ENCODE measurements around the gene HINT1.
"Not testable (repeated sequence)": the region's sequence is repeated elsewhere in the genome, so short reads cannot be mapped to it uniquely, and the experiment has no call there.

Gene HINT1

GRCh38 chr5:131171276-131171810, 6.3 kb upstream of the HINT1 start:
- no peak for DNase-seq (ENCODE audit: insufficient read length, low spot score)

GRCh38 chr5:131170540-131171275, 5.7 kb upstream of the HINT1 start, which contains the start of gene LYRM7:
Gene LYRM7, plus strand, starts transcription at chr5:131170944. Its CDS starts 77 bp downstream, at chr5:131171021.
- FAIRE-seq (peak; percentile 100), DNase-seq (ENCODE audit: insufficient read length, low spot score) (peak; percentile 57)

More at GRCh38 chr5:131171276-131171810, 6.3 kb upstream of the HINT1 start:
- peak; percentile 88 for FAIRE-seq

GRCh38 chr5:131169810-131170539, 4.9 kb upstream of the HINT1 start:
- no peak for DNase-seq (ENCODE audit: insufficient read length, low spot score)

GRCh38 chr5:131167615-131168014, 2.6 kb upstream of the HINT1 start:
- no peak for FAIRE-seq
- DNase-seq (ENCODE audit: insufficient read length, low spot score): no peak

More at GRCh38 chr5:131169810-131170539, 4.9 kb upstream of the HINT1 start:
- no peak for FAIRE-seq

GRCh38 chr5:131164191-131165118, 601 bp downstream of the HINT1 start:
- FAIRE-seq: peak; percentile 91
- DNase-seq (ENCODE audit: insufficient read length, low spot score): peak; percentile 52

GRCh38 chr5:131163276-131164119, 1.6 kb downstream of the HINT1 start:
- DNase-seq (ENCODE audit: insufficient read length, low spot score): no peak
- no peak for FAIRE-seq

GRCh38 chr5:131160134-131160533, 4.9 kb downstream of the HINT1 start:
- DNase-seq (ENCODE audit: insufficient read length, low spot score) (no peak), FAIRE-seq (no peak)

GRCh38 chr5:131156957-131157356, 8.1 kb downstream of the HINT1 start:
- DNase-seq (ENCODE audit: insufficient read length, low spot score) (no peak), FAIRE-seq (no peak)

- FAIRE-seq (no peak), DNase-seq (ENCODE audit: insufficient read length, low spot score) (no peak)
These were observed 8.7 kb downstream of the HINT1 start for GRCh38 chr5:131156385-131156784.

- no peak for DNase-seq (ENCODE audit: insufficient read length, low spot score)
- FAIRE-seq: no peak
These were observed 13.8 kb downstream of the HINT1 start for GRCh38 chr5:131151216-131151615.

GRCh38 chr5:131150408-131150807, 14.6 kb downstream of the HINT1 start:
- no peak for FAIRE-seq
- no peak for DNase-seq (ENCODE audit: insufficient read length, low spot score)

GRCh38 chr5:131148835-131149234, 16.2 kb downstream of the HINT1 start:
- DNase-seq (ENCODE audit: insufficient read length, low spot score) (no peak), FAIRE-seq (no peak)

GRCh38 chr5:131147258-131147657, 17.8 kb downstream of the HINT1 start:
- DNase-seq (ENCODE audit: insufficient read length, low spot score): no peak
- no peak for FAIRE-seq

- DNase-seq (ENCODE audit: insufficient read length, low spot score): no peak
- FAIRE-seq: peak; percentile 11
These were observed 22.0 kb downstream of the HINT1 start for GRCh38 chr5:131142970-131143617.

GRCh38 chr5:131139321-131139720, 25.7 kb downstream of the HINT1 start:
- FAIRE-seq: no peak
- no peak for DNase-seq (ENCODE audit: insufficient read length, low spot score)

GRCh38 chr5:131138406-131138805, 26.6 kb downstream of the HINT1 start:
- FAIRE-seq; DNase-seq (ENCODE audit: insufficient read length, low spot score): not testable (repeated sequence)

GRCh38 chr5:131133091-131133490, 32.0 kb downstream of the HINT1 start:
- not testable (repeated sequence) for FAIRE-seq; DNase-seq (ENCODE audit: insufficient read length, low spot score)

- DNase-seq (ENCODE audit: insufficient read length, low spot score) (no peak), FAIRE-seq (no peak)
These were observed 35.8 kb downstream of the HINT1 start for GRCh38 chr5:131129306-131129705.

- FAIRE-seq; DNase-seq (ENCODE audit: insufficient read length, low spot score): not testable (repeated sequence)
These were observed 37.8 kb downstream of the HINT1 start for GRCh38 chr5:131127244-131127643.

All from GM19239 (cell line).